K562 (cell line): ENCODE measurements around the gene SAMD14. TPM values are rescaled to one million over a fixed set of nuclear protein-coding genes. Genes with fewer than 3 reads are reported as not detected.

Experiments
- ATAC-seq: fragments of 200-7000 bp; cut with Tn5 transposase; 3 replicates; pipeline ENCODE4 v1.9.1; 2020; ENCODE audit warnings: moderate library complexity
- BruUV-seq: library from RNA; stranded (reverse); fragments of 400-500 nt; replicated peaks from 2 replicates; lab custom pipeline; 2021; lab: Mats Ljungman, UMichigan
- CTCF ChIA-PET: fragments of 300-600 bp; formaldehyde crosslinking; extraction: SDS; loops from one replicate; lab custom pipeline; 2021; ENCODE audit warnings: low intra/inter-chr PET ratio; lab: Yijun Ruan, JAX
- POLR2A ChIA-PET: fragments of 300-600, 350-650 bp; sonication (Branson Sonifier 250); formaldehyde crosslinking; extraction: SDS; loops from one replicate; lab custom pipeline; 2021; ENCODE audit warnings: antibody characterized with exemption, inconsistent platforms; lab: Yijun Ruan, JAX
- DNase-seq, 4 experiments: peaks; one replicate each; pipeline versions ENCODE4 v3.0.0 to v3.0.0-alpha.2; 2011 to 2018; ENCODE audit warnings: low spot score in 3 of 4, mixed read lengths in 3 of 4; ENCODE audit errors: extremely low read depth in 1 of 4
- FAIRE-seq: peaks from 2 replicates; lab custom pipeline; 2011; peaks lifted over from hg19 to GRCh38; lab: Jason Lieb, UNC
- H2AFZ ChIP-seq: 2 replicates; pipeline ENCODE4 v1.6.0; 2011; ENCODE audit warnings: low read depth, low read length, control low read depth, inconsistent platforms
- H3K27ac ChIP-seq: fragments of 200-600 bp; 3 replicates; pipeline ENCODE4 v1.8.0; 2011; ENCODE audit warnings: low read depth, mild to moderate bottlenecking, control low read depth, inconsistent platforms, low read length, moderate library complexity, mixed read lengths; ENCODE audit errors: extremely low read depth
- H3K27me3 ChIP-seq, 2 experiments: fragments of 300-600 bp in 1 of 2; 2 replicates in 1 of 2; 3 replicates in 1 of 2; pipeline versions ENCODE4 v1.6.0 to v1.8.0; 2011; ENCODE audit warnings: inconsistent platforms in 2 of 2, low read length in 2 of 2, mild to moderate bottlenecking in 1 of 2, mixed read lengths in 1 of 2, moderate library complexity in 1 of 2; ENCODE audit not compliant: control insufficient read depth in 2 of 2, insufficient read depth in 2 of 2
- H3K36me3 ChIP-seq: fragments of 300-600 bp; 3 replicates; pipeline ENCODE4 v1.8.0; 2011; ENCODE audit warnings: mild to moderate bottlenecking, low read length, inconsistent platforms; ENCODE audit not compliant: control insufficient read depth, insufficient read depth
- H3K4me1 ChIP-seq, 2 experiments: fragments of 200-600 bp in 1 of 2; replicated peaks in 1 of 2; 2 replicates in 1 of 2; 3 replicates in 1 of 2; pipeline versions ENCODE4 v1.5.1 to v1.8.0; 2011; ENCODE audit warnings: inconsistent platforms in 2 of 2, low read length in 2 of 2, mild to moderate bottlenecking in 1 of 2, mixed read lengths in 1 of 2, moderate library complexity in 1 of 2; ENCODE audit not compliant: control insufficient read depth in 2 of 2, insufficient read depth in 2 of 2
- H3K4me2 ChIP-seq: 2 replicates; pipeline ENCODE4 v1.6.1; 2011; ENCODE audit warnings: low read length, control low read depth, inconsistent platforms, mixed read lengths; ENCODE audit not compliant: insufficient read depth
- H3K4me3 ChIP-seq: fragments of 200-600 bp; sonication (generic), shearing (Covaris generic); 2 replicates; pipeline ENCODE4 v1.5.1; 2016; ENCODE audit warnings: control low read depth, inconsistent platforms
- H3K79me2 ChIP-seq: fragments of 200-600 bp; 3 replicates; pipeline ENCODE4 v1.8.0; 2011; ENCODE audit warnings: low read length, inconsistent platforms; ENCODE audit not compliant: control insufficient read depth, insufficient read depth
- H3K9ac ChIP-seq, 2 experiments: 2 replicates each; pipeline versions ENCODE4 v1.6.0 to v1.6.1; 2011; ENCODE audit warnings: low read depth in 2 of 2, low read length in 2 of 2, control low read depth in 1 of 2, inconsistent platforms in 1 of 2, mild to moderate bottlenecking in 1 of 2, mixed read lengths in 1 of 2; ENCODE audit not compliant: insufficient read depth in 1 of 2
- H3K9me1 ChIP-seq: one replicate; pipeline ENCODE4 v1.6.0; 2011; ENCODE audit warnings: inconsistent platforms, mild to moderate bottlenecking, low read length, moderate library complexity; ENCODE audit not compliant: control insufficient read depth, insufficient read depth
- H3K9me3 ChIP-seq: replicated peaks from 2 replicates; pipeline ENCODE4 v1.5.1; 2011; ENCODE audit warnings: low read depth, low read length, inconsistent platforms; ENCODE audit not compliant: control insufficient read depth, insufficient read depth
- H4K20me1 ChIP-seq: replicated peaks from 2 replicates; pipeline ENCODE4 v1.6.1; 2011; ENCODE audit warnings: low read length, inconsistent platforms, mixed read lengths; ENCODE audit not compliant: control insufficient read depth, insufficient read depth
- BHLHE40 ChIP-seq: IDR thresholded peaks from 2 replicates; pipeline ENCODE4 v1.6.1; 2011; ENCODE audit warnings: low read length, improper control_type of control experiment
- KDM1A ChIP-seq, 2 experiments: fragments of 450-650 bp; IDR thresholded peaks; 2 replicates each; pipeline ENCODE4 v1.6.1; 2016; ENCODE audit warnings: mild to moderate bottlenecking in 2 of 2
- KLF6 ChIP-seq: fragments of 250-450 bp; sonication (Bioruptor Pico); IDR thresholded peaks from 2 replicates; pipeline ENCODE4 v1.4.0; 2020; ENCODE audit warnings: mild to moderate bottlenecking, moderate library complexity, borderline replicate concordance
- MAFK ChIP-seq: IDR thresholded peaks from 2 replicates; pipeline ENCODE4 v1.6.1; 2011; ENCODE audit warnings: low read length, improper control_type of control experiment
- NR2F6 ChIP-seq: fragments of 450-650 bp; formaldehyde crosslinking; IDR thresholded peaks from 2 replicates; pipeline ENCODE4 v1.4.0; 2020; ENCODE audit warnings: mild to moderate bottlenecking
- WGBS: fragments of 100-300 bp; shearing (Covaris generic); methylation state at CpG from one replicate; pipeline ENCODE4 v1.1.6; 2016; ENCODE audit warnings: low coverage, mixed read lengths; ENCODE audit not compliant: insufficient coverage; ENCODE audit errors: missing lambda C conversion rate; 5-methylcytosine and 5-hydroxymethylcytosine counted together
- in situ Hi-C: fragments of 300-500 bp; cut with MboI; formaldehyde crosslinking; loops from 4 replicates; pipeline ENCODE4 v1.15.0; 2018; ENCODE audit warnings: inconsistent platforms, mixed read lengths
- intact Hi-C: fragments of 100-400 bp; cut with micrococcal nuclease; formaldehyde crosslinking; loops from 2 replicates; pipeline ENCODE4 v1.14.2; 2022
- polyA plus RNA-seq, 8 experiments: library from polyadenylated mRNA; depleted of rRNA in 4 of 8; stranded (reverse) in 5 of 8; unstranded in 3 of 8; fragments of >200 nt; fragmentation: Nextera tagmentation in 2 of 8; fragmentation: Illumina TruSeq in 1 of 8; extraction: Ambion mirVana in 2 of 8; extraction: Trizol in 1 of 8; gene quantifications; 2 replicates each; pipeline versions ENCODE4 v1.2.1 to v1.2.3, GENCODE V29; 2011 to 2014; ENCODE audit warnings: inconsistent platforms in 1 of 8, missing spikeins in 1 of 8
- total RNA-seq, 7 experiments: library from RNA; depleted of rRNA in 6 of 7; stranded (reverse); fragments of >200 nt in 6 of 7; fragmentation: Illumina TruSeq in 2 of 7; extraction: Trizol in 2 of 7; gene quantifications; 2 replicates each; pipeline versions ENCODE4 v1.2.1 to v1.2.3, GENCODE V29; 2011 to 2021; ENCODE audit warnings: low replicate concordance in 1 of 7

Gene SAMD14
- total and polyA plus RNA-seq, 9 of the 15 experiments (the other 6 are each of a cell fraction or from before 2014, with no cell fraction given): 0.04 to 0.07 TPM; not detected in 7

DNA sequence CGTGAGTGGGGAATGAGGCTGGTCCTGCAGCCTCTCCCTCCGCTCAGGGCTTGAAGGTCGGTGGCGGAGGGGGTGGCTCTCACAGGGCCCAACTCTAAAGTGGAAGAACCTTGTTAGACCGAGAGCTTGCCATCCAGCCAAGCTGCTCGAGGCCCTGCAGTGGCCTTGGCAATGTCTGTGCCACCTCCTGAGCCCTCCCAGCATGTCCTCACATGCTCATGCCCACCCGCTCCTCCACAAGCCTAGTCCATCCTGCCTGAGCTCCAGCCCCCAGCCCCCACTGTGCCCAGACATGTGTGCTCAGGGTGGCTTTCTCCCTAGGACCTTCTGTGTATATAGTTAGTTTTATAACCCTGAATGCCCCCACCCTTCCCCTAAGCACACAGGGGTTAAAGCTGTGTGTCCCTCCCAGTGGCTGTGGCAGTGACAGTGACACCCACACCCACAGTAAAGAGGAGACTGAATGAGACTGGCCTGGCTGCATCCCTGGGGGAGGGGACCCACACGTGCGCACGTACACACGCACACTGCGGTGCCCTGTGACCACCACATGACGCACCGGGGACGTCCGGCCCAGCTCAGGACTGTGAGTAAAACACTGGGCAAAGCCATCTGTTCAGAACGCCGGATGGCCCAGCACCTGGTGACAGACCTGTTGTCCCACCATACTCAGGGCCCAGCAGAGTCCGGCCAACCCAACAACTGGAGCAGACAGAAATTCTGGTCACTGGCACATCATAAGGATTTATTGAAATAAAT, 19.2 kb downstream of the SAMD14 start:
- CTCF ChIA-PET: no interaction called here
- no peak overlapping the region for H3K4me3 ChIP-seq

DNA sequence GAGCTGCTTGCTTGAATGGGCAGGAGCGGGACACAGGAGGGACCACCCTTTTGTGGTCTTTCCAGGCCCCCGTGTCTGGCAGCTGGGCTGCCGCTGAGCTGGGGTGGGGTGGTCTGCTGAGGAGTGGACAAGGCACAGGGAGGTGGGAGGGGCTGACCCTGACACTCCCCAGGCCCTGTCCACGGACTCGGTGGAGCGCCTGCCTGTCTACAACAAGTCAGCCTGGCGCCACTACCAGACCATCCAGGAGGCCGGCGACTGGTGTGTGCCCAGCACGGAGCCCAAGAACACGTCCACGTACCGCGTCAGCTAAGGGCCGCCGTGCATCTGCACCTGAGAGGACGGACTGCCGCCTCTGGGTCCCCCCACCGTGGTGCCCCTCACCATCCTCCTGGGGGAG, 20.2 kb downstream of the SAMD14 start:
- in situ Hi-C loops (no loop called here), intact Hi-C loops (no loop called here)
- CTCF ChIA-PET: no interaction called here
- H3K27ac ChIP-seq: no peak overlapping the region
- no peaks in the 10 kb centered on the region for H3K9me3 ChIP-seq
- H4K20me1 ChIP-seq: no peaks in the 10 kb centered on the region; the same call in 1 of the 2 replicates
- no peak overlapping the region for H2AFZ ChIP-seq
- no TSS peak for BruUV-seq
- DNase-seq (no peak), FAIRE-seq (no peak), ATAC-seq (no peak)
- POLR2A ChIA-PET: interaction anchor here (0.9 to 1.3 kb wide), 2 partner anchors 9 to 49 kb away, joined by 3 to 4 read pairs; no protein-coding TSS in a partner anchor
- H3K36me3 ChIP-seq: no peaks in the 10 kb centered on the region
- H3K9ac ChIP-seq: peak overlapping the region in 1 of 2 experiments; percentile 69; a peak in 2 of 4 replicates
- peaks cover 8 to 37% of the 10 kb centered on the region in 2 experiments for H3K4me1 ChIP-seq
- WGBS: 46% methylated on average over 13 of the region's 19 CpGs
- H3K79me2 ChIP-seq: no peaks in the 10 kb centered on the region
- TF ChIP-seq MAFK (no peak), KLF6 (CRISPR knock-in tag) (no peak), KDM1A (IDR thresholded peaks at IDR 0.05) (peak in 1 of 2 experiments; percentile 25; a peak in 1 of 4 replicates)
- no peak overlapping the region for H3K4me2 ChIP-seq
- no peak overlapping the region for H3K4me3 ChIP-seq
- H3K27me3 ChIP-seq: peaks cover 0 to 16% of the 10 kb centered on the region in 2 experiments; a peak in 2 of 5 replicates
- no peaks in the 10 kb centered on the region for H3K9me1 ChIP-seq

More for the DNA sequence above, 19.2 kb downstream of the SAMD14 start:
- intact Hi-C loops (no loop called here), in situ Hi-C loops (no loop called here)
- POLR2A ChIA-PET: interaction anchor here (0.6 to 1.6 kb wide), 4 partner anchors 10 to 50 kb away, joined by 3 to 4 read pairs (median 3); no protein-coding TSS in a partner anchor
- Histone ChIP-seq H4K20me1 (peaks cover 6% of the 10 kb centered on the region), H3K36me3 (no peaks in the 10 kb centered on the region), H2AFZ (no peak overlapping the region), H3K9me1 (no peaks in the 10 kb centered on the region), H3K9me3 (no peaks in the 10 kb centered on the region), H3K4me1 (peaks cover 8 to 41% of the 10 kb centered on the region in 2 experiments), H3K27me3 (peaks cover 0 to 15% of the 10 kb centered on the region in 2 experiments; a peak in 1 of 5 replicates), H3K9ac (peak overlapping the region in 1 of 2 experiments; percentile 13; a peak in 1 of 4 replicates)
- 29% methylated on average over 17 of the region's 19 CpGs for WGBS
- no TSS peak for BruUV-seq
- FAIRE-seq (no peak), DNase-seq (no peak)
- peak; percentile 40; the same call in 1 of the 2 replicates for TF ChIP-seq BHLHE40
- TF ChIP-seq NR2F6 (CRISPR knock-in tag): no peak
- TF ChIP-seq, all 486 proteins: peak for 1
- no peaks in the 10 kb centered on the region for H3K79me2 ChIP-seq
- no peak overlapping the region for H3K4me2 ChIP-seq
- ATAC-seq: no peak
- no peak overlapping the region for H3K27ac ChIP-seq
